ENCODE results near the gene DUSP14. TPM values are rescaled to one million over a fixed set of nuclear protein-coding genes. Genes with fewer than 3 reads are reported as not detected.

DUSP14 gene, protein sequence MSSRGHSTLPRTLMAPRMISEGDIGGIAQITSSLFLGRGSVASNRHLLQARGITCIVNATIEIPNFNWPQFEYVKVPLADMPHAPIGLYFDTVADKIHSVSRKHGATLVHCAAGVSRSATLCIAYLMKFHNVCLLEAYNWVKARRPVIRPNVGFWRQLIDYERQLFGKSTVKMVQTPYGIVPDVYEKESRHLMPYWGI
- 24.1 and 29.4 TPM in 2 replicates for total RNA-seq

DNA sequence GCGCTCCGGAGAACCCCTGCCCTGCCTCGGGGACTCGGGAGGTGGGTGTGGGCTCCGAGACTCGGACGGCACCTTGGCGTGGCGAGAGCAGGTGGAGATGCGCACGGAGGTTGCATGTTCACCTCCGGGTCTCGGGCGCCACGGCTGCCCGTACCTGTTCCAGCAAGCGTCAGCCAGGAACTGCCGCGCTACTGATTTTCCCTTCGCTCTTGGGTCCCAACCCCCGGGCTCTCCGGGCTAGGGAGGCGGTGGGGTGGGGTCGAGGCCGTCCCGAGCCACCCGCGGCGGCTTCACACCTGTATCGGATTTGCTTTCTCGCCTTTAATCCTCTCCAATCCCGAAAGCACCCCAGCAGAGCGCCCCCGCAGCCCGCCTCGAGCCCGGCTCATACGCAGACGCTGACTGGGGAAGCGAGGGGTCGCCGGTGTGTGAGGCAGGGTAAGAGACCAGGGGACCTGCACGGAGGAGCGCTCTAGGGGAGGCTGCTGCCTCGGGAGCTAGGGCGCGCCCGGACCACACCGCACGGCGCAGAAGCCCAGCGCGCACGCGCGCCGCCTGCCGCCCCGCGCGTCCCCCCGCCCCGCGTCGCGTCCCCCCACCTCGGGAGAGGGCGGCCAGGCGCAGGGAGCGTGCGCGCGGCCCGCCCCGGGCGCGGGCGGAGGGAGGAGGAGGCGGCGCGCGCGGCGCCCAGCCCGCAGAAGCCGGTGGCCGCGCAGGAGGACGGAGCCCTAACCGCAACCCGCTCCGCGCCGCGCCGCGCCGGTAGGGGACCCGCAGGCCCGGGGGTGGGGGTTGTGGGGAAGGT, at the start of gene DUSP14:
TSS of gene DUSP14 (plus strand) at position 695 of the 805 bp plus-strand sequence. CDS start 22,382 bp downstream, outside the sequence.

Other genes with a start within 250 kb of the DUSP14 start
- not detected in 2 replicates for gene C17orf78, start 113.9 kb upstream of the DUSP14 start, total RNA-seq
- gene ACACA, start 83.1 kb upstream of the DUSP14 start, total RNA-seq, result 14.1 and 24.1 TPM in 2 replicates
- gene TADA2A, start 83.0 kb upstream of the DUSP14 start, total RNA-seq, result 5.2 and 6.3 TPM in 2 replicates
- 9.4 and 12.1 TPM in 2 replicates for gene SYNRG, start 119.5 kb downstream of the DUSP14 start, total RNA-seq
- gene DDX52, start 153.6 kb downstream of the DUSP14 start, total RNA-seq, result 14.3 and 18.0 TPM in 2 replicates

All from cardiac atrium fibroblast (primary cell).